Amniotic stem cell (primary cell): ENCODE results near the gene BTBD17.
"Not testable (repeated sequence)": the region's sequence is repeated elsewhere in the genome, so short reads cannot be mapped to it uniquely, and the experiment has no call there.

Source experiments
- DNase-seq: peaks from one replicate; lab custom pipeline; 2025; lab: John Stamatoyannopoulos, UW

The BTBD17 gene

DNA sequence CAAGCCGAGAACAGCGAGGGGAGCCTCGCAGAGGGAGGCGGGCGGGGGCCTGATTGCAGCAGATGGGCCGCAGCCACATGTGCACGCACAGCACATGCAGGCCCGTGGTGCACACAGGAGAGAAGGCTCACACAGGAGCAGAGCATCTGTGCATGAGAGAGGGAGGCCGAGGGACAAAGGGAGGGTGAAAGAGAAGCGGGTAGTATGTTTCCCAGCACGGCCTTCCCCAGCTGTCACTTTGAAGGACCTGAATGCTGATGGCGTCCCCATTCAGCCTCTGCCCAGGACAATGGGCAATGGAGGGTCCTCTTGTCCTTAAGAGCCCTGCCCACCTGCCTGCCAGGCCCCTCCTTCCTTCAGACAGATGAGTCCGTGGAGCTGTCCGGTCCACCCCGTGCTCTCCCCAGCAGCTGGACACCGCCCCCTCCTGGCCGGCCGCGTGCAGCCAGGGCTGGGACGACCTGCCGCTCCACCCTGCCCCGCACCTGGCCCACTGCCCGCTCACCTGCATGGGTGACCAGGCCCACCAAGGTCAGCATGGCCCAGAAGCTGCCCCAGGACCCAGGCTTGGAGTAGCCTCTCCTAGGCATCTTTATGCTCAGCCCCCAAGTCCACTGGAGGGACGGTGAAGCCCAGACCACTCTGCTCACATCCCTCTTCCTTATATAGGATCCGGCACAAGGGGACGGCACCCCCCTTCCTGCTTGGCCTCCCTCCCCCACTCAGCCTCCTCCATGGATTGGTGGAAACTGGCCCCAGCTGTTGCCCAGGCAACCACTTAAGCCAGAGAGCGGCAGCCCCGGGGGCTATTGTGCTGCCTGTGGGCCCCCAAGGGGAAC, at the start of gene BTBD17:
Gene BTBD17, minus strand, starts transcription at position 639 of the 839 bp plus-strand sequence. Its CDS starts 49 bp downstream, at position 590.
- no peak for DNase-seq

DNA sequence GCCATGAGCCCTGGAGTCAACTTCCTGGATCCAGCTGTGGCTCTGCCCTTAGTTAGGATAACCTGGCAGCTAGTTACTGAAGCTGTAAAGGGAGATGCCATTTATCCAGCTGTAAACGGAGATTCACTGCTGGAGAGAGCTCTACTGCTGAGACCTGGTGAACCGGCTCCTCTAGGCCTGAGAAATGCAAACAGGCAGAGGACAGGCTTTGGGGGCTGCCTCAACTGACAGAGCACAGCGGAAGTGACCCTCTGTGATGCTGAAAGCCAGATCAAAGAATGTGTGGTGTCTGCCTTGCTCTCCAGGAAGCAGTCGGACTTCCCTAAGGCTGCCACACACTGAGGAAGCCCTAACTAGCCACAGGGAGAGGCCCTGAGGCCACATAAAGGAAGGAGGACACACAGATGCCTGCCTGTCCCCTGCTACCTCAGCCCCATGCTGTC, 48.4 kb upstream of the BTBD17 start:
- no peak for DNase-seq

GRCh38 chr17:74408815-74409214, 47.1 kb upstream of the BTBD17 start:
- no peak for DNase-seq

GRCh38 chr17:74408262-74408661, 46.6 kb upstream of the BTBD17 start:
- no peak for DNase-seq

GRCh38 chr17:74407384-74407783, 45.7 kb upstream of the BTBD17 start:
- no peak for DNase-seq

- not testable (repeated sequence) for DNase-seq
Measured at GRCh38 chr17:74405311-74405710, 43.6 kb upstream of the BTBD17 start.

- no peak for DNase-seq
Measured at GRCh38 chr17:74404789-74405188, 43.1 kb upstream of the BTBD17 start.

DNA sequence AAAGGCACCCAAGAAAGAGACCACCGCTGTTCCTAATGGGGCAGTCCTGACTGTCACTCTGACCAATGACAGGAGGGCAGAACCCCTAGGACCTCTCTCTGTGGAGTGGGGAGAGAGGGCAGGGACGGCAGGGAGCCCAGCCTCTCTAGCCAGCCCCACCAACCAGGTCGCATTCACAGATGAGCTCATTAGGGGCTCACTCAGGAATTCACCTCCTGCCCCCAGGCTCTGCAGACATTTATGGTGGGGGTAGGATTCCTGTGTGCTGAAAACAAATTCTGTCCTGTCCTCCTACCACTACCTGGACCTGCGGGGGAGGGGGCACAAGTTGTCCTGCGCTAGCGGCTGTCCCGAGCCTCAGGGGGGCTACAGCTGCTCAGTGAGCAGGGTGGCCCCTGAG, 42.5 kb upstream of the BTBD17 start:
- no peak for DNase-seq

DNA sequence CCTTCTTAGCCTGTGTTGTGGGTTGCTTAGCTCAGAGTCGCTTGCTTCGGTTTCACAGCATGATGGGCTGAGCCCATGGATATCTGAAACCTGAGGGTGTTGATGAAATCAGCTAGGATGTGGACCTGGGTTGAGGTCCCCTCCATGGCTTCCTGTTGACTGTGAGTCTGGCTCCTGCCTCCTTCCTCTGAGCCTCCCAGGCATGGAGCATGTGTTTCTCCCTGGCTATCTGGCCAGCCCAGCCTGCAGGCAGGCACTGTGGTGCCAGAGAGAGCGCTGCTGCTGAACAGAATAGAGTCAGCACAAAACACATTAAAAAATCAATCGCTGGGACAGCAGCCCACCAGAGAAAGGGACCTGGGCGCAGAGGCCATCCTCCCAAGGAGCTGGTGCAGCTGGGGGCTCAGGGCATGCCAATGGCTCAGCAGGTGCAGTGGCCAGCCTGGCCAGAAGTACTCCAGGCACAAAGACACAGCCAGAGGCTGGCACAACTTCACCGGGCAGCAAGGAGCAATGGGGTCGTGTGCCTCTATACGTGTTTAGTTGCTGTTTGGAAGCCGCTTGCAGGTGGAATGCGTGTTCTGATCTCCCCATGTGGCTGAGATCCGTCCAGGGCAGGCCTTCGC, 42.0 kb upstream of the BTBD17 start:
- DNase-seq = no peak

DNA sequence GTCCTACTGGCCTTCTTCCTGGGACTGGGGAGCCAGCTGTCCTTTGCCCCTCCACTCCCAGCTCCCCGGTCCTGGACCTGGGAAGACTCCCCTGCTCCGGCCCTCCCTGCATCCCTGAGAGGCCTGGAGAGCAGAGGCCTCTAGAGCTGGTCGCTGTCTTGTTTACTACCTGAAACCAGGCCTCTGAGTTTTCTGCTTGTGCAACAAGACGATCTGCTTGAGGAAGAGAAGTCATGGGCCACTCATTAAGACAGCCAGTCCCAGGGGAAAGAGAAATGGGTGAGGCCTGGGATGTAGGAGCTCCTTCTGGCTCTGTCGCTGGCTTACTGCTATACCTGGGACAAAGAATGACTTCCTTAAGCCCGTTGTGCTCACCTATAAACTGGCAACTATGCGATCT, 40.4 kb upstream of the BTBD17 start:
- no peak for DNase-seq

DNA sequence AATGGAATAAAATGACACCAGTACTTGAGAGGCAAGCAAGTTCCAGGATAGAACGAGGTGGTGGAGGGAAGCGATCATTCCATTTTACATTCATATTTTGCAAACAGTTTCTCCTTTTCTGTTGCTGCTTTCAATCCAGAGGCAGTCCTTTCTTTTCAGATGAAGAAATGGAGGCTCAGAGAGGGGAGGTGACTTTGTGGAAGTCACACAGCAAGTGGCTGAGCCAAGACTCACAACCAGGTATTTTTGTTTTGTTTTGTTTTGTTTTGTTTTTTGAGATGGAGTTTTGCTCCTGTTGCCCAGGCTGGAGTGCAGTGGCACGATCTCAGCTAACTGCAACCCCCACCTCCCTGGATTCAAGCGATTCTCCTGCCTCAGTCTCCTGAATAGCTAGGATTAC, 34.9 kb upstream of the BTBD17 start:
- DNase-seq = no peak

- DNase-seq = no peak
Measured at GRCh38 chr17:74394977-74395376, 33.3 kb upstream of the BTBD17 start.

GRCh38 chr17:74394275-74394950, 32.7 kb upstream of the BTBD17 start:
- DNase-seq = no peak

DNA sequence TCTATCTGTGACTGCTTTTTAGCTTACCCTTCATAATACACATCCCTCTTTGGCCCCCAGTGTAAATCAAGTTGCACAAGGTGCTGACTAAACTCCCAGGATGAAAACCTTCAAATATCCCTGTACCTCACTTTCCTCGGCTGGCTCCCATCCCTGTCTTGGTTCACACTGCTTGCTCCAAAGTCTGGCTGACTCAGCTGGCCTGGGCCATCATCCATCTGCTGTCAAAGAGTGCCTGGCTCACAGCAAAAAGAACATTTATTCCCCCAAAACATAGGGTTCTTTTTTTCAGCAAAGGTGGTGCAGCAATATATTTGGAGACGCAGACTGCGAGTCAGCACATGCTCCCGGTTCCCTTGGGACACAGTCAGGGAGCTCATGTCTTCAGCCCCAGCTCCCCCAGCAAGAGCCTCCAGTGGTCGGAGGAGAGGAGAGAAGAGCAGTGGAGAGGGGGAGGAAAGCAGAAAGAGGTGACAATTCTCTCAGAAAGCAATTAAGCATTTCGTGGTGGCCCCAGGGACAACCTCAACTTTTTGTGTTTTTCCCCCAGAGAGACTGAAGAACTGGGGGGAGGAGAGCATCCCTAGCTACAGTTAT, 31.8 kb upstream of the BTBD17 start:
- DNase-seq = no peak

DNA sequence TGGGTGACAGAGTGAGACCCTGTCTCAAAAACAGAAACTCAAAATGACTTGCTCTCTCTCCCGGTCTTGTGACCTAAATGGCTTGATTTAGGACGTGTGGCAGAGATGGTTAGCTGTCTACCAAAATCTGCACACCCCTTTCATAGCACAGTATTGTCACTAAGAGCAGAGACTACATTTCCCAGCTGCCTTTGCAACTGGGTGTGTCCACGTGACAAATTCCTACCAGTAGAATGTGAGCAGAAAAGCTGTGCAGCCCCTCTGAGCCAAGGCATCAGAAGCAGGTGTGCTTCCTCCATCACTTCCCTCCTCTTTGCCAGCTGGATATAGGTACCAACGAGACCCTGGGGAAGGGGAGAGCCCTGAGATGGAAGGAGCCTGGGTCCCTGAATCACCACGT, 31.2 kb upstream of the BTBD17 start:
- DNase-seq = no peak

- no peak for DNase-seq
Measured at GRCh38 chr17:74391771-74392170, 30.1 kb upstream of the BTBD17 start.

DNA sequence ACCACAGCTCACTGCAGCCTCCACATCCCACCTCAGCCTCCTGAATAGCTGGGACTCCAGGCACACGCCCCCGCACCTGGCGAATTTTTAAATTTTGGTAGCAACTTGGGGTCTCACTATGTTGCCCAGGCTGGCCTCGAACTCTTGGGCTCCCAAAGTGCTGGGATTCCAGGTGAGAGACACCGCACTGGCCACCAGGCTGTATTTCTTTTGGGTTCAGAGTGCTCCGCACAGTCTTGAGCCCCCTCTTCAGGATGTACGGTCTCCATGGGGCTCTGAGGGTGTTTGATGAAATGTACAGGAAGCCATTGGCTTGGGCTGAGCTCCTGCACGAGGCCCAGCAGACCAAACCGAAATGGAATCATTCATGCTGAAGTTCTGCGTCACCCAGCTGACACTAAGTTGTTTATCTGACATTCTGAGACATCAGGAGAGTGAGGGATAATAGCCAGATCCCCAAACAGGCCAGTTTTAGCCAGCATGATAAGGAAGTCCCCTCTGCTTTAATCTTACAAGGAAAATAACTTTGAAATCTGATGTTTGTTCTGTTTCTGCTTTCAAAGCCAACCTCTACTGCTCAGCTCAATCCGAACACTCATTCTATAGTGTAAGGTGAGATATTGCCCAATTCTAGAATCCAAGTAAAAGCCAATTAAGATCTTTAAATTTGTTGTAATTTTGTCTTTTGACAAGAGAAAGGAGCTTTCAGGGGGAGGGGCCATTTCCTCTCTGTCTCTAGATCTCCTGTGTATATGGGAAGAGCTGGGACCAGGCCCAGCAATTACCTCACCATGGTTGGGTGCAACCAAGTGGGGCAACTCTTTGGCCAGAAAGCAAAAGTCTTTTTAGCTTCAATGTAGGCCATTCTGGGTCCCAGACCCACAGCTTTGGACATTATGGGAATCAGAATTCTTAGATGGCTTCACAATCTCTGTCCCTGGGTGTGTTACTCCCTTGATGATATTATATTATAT, 29.3 kb upstream of the BTBD17 start:
- no peak for DNase-seq

- DNase-seq = no peak
Measured at GRCh38 chr17:74389937-74390679, 28.4 kb upstream of the BTBD17 start.

DNA sequence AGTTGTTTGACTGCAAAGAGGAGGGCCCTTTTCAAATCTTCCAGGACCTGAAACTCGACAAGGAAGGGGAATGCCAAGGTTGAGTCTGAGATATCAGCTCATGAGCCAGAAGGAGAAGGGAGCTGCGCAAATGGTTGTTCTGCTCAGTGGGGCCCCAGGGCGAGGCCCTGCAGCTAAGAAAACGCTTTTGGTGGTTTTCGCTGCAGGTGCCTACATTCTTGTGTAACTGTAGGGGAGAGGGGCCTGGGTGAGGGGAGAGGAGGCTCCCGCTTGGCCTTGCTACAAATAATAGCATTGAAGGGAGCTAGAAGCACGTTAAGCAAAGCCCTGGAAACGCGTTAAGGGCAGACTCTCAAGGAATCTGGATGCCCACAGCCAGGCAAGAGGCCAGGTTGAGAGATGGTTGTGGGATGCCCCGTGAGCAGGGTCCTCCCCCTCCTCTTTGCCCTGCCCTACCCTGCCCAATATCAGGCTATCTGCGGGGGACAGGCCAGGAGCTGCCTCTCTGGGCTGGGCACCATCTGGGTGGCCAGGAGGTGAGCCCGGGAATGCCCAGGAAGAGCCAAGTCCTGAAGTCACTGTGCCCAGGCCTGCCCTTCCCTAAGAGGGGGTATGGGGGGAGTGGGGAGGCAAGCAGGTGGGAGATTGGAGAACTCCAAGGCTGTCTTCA, 27.6 kb upstream of the BTBD17 start:
- no peak for DNase-seq
